Stimulated activated CD8-positive, alpha-beta memory T cell treated with anti-CD3 and anti-CD28 coated beads, Interleukin-7, amount 100 ng/mL, for 48 hours (primary cell): ENCODE measurements around the gene PACRG.

Source experiments
- DNase-seq, 2 donors: peaks; one replicate each; pipeline ENCODE4 v3.0.0-alpha.2; 2020; ENCODE audit warnings: low read depth in 1 of 2; ENCODE audit errors: extremely low read depth in 1 of 2

PACRG gene

GRCh38 chr6:162773996-162774395, 46.2 kb downstream of the PACRG start:
- DNase-seq = no peak

- DNase-seq = no peak
These were observed 49.3 kb downstream of the PACRG start for GRCh38 chr6:162777091-162777490.

- DNase-seq = no peak
These were observed 50.8 kb downstream of the PACRG start for GRCh38 chr6:162778603-162779002.

GRCh38 chr6:162785632-162786242, 58.0 kb downstream of the PACRG start:
- DNase-seq = no peak

GRCh38 chr6:162798546-162799266, 70.9 kb downstream of the PACRG start:
- DNase-seq = no peak

GRCh38 chr6:162814426-162814973, 86.7 kb downstream of the PACRG start:
- DNase-seq = no peak

- DNase-seq = no peak
These were observed 89.4 kb downstream of the PACRG start for GRCh38 chr6:162817196-162817595.

- no peak for DNase-seq
These were observed 91.5 kb downstream of the PACRG start for GRCh38 chr6:162819284-162819683.

GRCh38 chr6:162821102-162821501, 93.3 kb downstream of the PACRG start:
- no peak for DNase-seq

GRCh38 chr6:162825597-162825996, 97.8 kb downstream of the PACRG start:
- no peak for DNase-seq

- no peak for DNase-seq
These were observed 101.4 kb downstream of the PACRG start for GRCh38 chr6:162829013-162829742.

GRCh38 chr6:162833776-162834175, 106.0 kb downstream of the PACRG start:
- no peak for DNase-seq

GRCh38 chr6:162845972-162846371, 118.2 kb downstream of the PACRG start:
- DNase-seq = no peak

- DNase-seq = no peak
These were observed 118.9 kb downstream of the PACRG start for GRCh38 chr6:162846723-162847122.

GRCh38 chr6:162849269-162849668, 121.5 kb downstream of the PACRG start:
- no peak for DNase-seq

- DNase-seq = no peak
These were observed 124.4 kb downstream of the PACRG start for GRCh38 chr6:162852192-162852591.

GRCh38 chr6:162852840-162853577, 125.2 kb downstream of the PACRG start:
- DNase-seq = no peak

- no peak for DNase-seq
These were observed 126.5 kb downstream of the PACRG start for GRCh38 chr6:162854228-162854627.

- DNase-seq = no peak
These were observed 127.0 kb downstream of the PACRG start for GRCh38 chr6:162854734-162855191.

- no peak for DNase-seq
These were observed 129.1 kb downstream of the PACRG start for GRCh38 chr6:162856885-162857284.

- no peak for DNase-seq
These were observed 129.6 kb downstream of the PACRG start for GRCh38 chr6:162857326-162857725.
